CD14-positive monocyte (primary cell): ENCODE results near the gene KIAA0586. TPM values are rescaled to one million over a fixed set of nuclear protein-coding genes. Genes with fewer than 3 reads are reported as not detected.
"Not testable (repeated sequence)": the region's sequence is repeated elsewhere in the genome, so short reads cannot be mapped to it uniquely, and the experiment has no call there.

ENCODE experiments used
- DNase-seq, 3 donors: peaks; one replicate each; pipeline ENCODE4 v3.0.0-alpha.2; 2011 to 2022
- H2AFZ ChIP-seq: 2 replicates; pipeline ENCODE4 v1.6.0; 2012; ENCODE audit warnings: mild to moderate bottlenecking, low read depth, low read length, inconsistent platforms; ENCODE audit not compliant: insufficient read depth, poor library complexity, severe bottlenecking
- H3K27ac ChIP-seq, 2 donors: 1 replicate in 1 of 2; 2 replicates in 1 of 2; pipeline ENCODE4 v1.5.1; 2012 to 2013; ENCODE audit warnings: low read length in 2 of 2, control low read depth in 1 of 2, inconsistent platforms in 1 of 2, low read depth in 1 of 2, mild to moderate bottlenecking in 1 of 2
- H3K27me3 ChIP-seq, 2 donors: one replicate each; pipeline versions ENCODE4 v1.6.0 to v1.6.1; 2011 to 2013; ENCODE audit warnings: low read length in 2 of 2; ENCODE audit not compliant: control insufficient read depth in 2 of 2, insufficient read depth in 2 of 2
- H3K36me3 ChIP-seq, 2 donors: replicated peaks in 1 of 2; 1 replicate in 1 of 2; 2 replicates in 1 of 2; pipeline versions ENCODE4 v1.5.1 to v1.6.1; 2012 to 2013; ENCODE audit warnings: low read length in 2 of 2, control low read depth in 1 of 2, inconsistent platforms in 1 of 2, mild to moderate bottlenecking in 1 of 2; ENCODE audit not compliant: insufficient read depth in 2 of 2, control insufficient read depth in 1 of 2
- H3K4me1 ChIP-seq, 2 donors: 1 replicate in 1 of 2; 2 replicates in 1 of 2; pipeline versions ENCODE4 v1.5.1 to v1.6.1; 2012 to 2013; ENCODE audit warnings: low read length in 2 of 2, control low read depth in 1 of 2, inconsistent platforms in 1 of 2, mild to moderate bottlenecking in 1 of 2, moderate library complexity in 1 of 2; ENCODE audit not compliant: insufficient read depth in 2 of 2, control insufficient read depth in 1 of 2
- H3K4me2 ChIP-seq: replicated peaks from 2 replicates; pipeline ENCODE3; 2012; ENCODE audit warnings: low read length, moderate library complexity, mild to moderate bottlenecking; ENCODE audit not compliant: poor library complexity, severe bottlenecking; ENCODE audit errors: extremely low read depth
- H3K4me3 ChIP-seq, 3 experiments: fragments of 200-600 bp in 1 of 3; sonication (generic) in 1 of 3; replicated peaks in 1 of 3; 1 replicate in 2 of 3; 2 replicates in 1 of 3; pipeline ENCODE4 v1.5.1; 2011 to 2013; ENCODE audit warnings: low read length in 3 of 3, mild to moderate bottlenecking in 3 of 3, control low read depth in 2 of 3, low read depth in 2 of 3, inconsistent platforms in 1 of 3, moderate library complexity in 1 of 3
- H3K79me2 ChIP-seq: 2 replicates; pipeline ENCODE4 v1.6.0; 2012; ENCODE audit warnings: mild to moderate bottlenecking, control low read depth, inconsistent platforms, low read length, moderate library complexity; ENCODE audit not compliant: insufficient read depth
- H3K9ac ChIP-seq: 2 replicates; pipeline ENCODE4 v1.6.0; 2017; ENCODE audit warnings: low read length, mild to moderate bottlenecking; ENCODE audit not compliant: insufficient read depth, poor library complexity, severe bottlenecking
- H3K9me3 ChIP-seq, 2 donors: replicated peaks in 1 of 2; 1 replicate in 1 of 2; 2 replicates in 1 of 2; pipeline versions ENCODE4 v1.5.1 to v1.6.1; 2012 to 2013; ENCODE audit warnings: low read length in 2 of 2, control low read depth in 1 of 2; ENCODE audit not compliant: control insufficient read depth in 1 of 2, insufficient read depth in 1 of 2
- H4K20me1 ChIP-seq: 2 replicates; pipeline ENCODE4 v1.6.0; 2012; ENCODE audit warnings: mild to moderate bottlenecking, low read length, control low read depth, moderate library complexity; ENCODE audit not compliant: insufficient read depth
- H3K27ac Mint-ChIP-seq, 7 donors: one replicate each; pipeline ENCODE4 v1.8.0; 2020; ENCODE audit warnings: mild to moderate bottlenecking in 7 of 7, mixed read lengths in 7 of 7, moderate library complexity in 6 of 7, inconsistent platforms in 2 of 7
- H3K27me3 Mint-ChIP-seq, 3 donors: one replicate each; pipeline ENCODE4 v1.8.0; 2021 to 2022; ENCODE audit warnings: low read depth in 3 of 3, mild to moderate bottlenecking in 3 of 3, mixed read lengths in 3 of 3, moderate library complexity in 3 of 3, inconsistent platforms in 1 of 3
- H3K36me3 Mint-ChIP-seq, 2 donors: one replicate each; pipeline ENCODE4 v1.8.0; 2020; ENCODE audit warnings: mixed read lengths in 2 of 2, inconsistent platforms in 1 of 2, mild to moderate bottlenecking in 1 of 2
- H3K4me1 Mint-ChIP-seq: one replicate; pipeline ENCODE4 v1.8.0; 2020; ENCODE audit warnings: mild to moderate bottlenecking, mixed read lengths
- H3K4me3 Mint-ChIP-seq, 2 donors: one replicate each; pipeline ENCODE4 v1.8.0; 2020; ENCODE audit warnings: mild to moderate bottlenecking in 2 of 2, mixed read lengths in 2 of 2, moderate library complexity in 1 of 2
- H3K9me3 Mint-ChIP-seq, 7 donors: one replicate each; pipeline ENCODE4 v1.8.0; 2020 to 2022; ENCODE audit warnings: mixed read lengths in 7 of 7, mild to moderate bottlenecking in 6 of 7, moderate library complexity in 6 of 7, inconsistent platforms in 2 of 7
- WGBS: methylation state at CpG from one replicate; pipeline ENCODE4 v1.1.5; 2013; ENCODE audit warnings: missing lambda C conversion rate; ENCODE audit not compliant: insufficient coverage; 5-methylcytosine and 5-hydroxymethylcytosine counted together
- intact Hi-C, 2 donors: fragments of 100-400 bp; cut with micrococcal nuclease; formaldehyde crosslinking; loops; one replicate each; pipeline versions ENCODE4 v1.15.0 to v1.15.1; 2023
- polyA plus RNA-seq, 3 donors: library from polyadenylated mRNA; depleted of rRNA in 1 of 3; unstranded in 2 of 3; stranded (reverse) in 1 of 3; fragments of 300-500 nt in 2 of 3; fragments of >200 nt in 1 of 3; fragmentation: Illumina TruSeq in 2 of 3; gene quantifications; 1 replicate in 2 of 3; 2 replicates in 1 of 3; pipeline ENCODE4 v1.2.3, GENCODE V29; 2012 to 2021
- TF ChIP-seq, protein P1 (sequence below): fragments of 200-600 bp; IDR thresholded peaks from one replicate; pipeline ENCODE4 v1.8.0; 2022; ENCODE audit warnings: antibody characterized with exemption, mild to moderate bottlenecking

KIAA0586 gene
- polyA plus RNA-seq, 3 donors, result 3.4 to 7.5 (median 4.4) TPM

DNA sequence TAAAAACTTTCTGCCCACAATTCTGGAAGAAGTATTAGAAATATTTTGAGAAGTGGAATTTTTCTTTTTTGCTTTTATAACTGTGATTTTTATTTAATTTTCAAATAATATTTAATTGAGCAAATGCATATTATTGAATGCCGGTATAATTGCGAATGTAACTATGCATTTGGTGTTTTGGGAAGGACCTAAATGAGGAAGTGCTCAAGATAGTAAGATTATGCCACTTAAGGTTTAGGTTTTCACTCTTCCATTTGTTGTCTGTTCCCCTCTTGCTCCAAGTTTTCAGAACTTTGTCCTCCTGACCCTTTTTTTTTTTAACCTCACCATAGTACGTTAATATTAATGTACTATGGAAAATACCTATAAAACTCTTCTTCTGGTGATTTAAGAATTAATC, 85.8 kb downstream of the KIAA0586 start:
- no CpG with 5 or more reads among the region's 3 CpGs for WGBS
- TF ChIP-seq, protein P1, sequence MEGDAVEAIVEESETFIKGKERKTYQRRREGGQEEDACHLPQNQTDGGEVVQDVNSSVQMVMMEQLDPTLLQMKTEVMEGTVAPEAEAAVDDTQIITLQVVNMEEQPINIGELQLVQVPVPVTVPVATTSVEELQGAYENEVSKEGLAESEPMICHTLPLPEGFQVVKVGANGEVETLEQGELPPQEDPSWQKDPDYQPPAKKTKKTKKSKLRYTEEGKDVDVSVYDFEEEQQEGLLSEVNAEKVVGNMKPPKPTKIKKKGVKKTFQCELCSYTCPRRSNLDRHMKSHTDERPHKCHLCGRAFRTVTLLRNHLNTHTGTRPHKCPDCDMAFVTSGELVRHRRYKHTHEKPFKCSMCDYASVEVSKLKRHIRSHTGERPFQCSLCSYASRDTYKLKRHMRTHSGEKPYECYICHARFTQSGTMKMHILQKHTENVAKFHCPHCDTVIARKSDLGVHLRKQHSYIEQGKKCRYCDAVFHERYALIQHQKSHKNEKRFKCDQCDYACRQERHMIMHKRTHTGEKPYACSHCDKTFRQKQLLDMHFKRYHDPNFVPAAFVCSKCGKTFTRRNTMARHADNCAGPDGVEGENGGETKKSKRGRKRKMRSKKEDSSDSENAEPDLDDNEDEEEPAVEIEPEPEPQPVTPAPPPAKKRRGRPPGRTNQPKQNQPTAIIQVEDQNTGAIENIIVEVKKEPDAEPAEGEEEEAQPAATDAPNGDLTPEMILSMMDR, result no peak
- no peak overlapping the region for H3K27ac Mint-ChIP-seq
- Histone ChIP-seq H4K20me1 (no peaks in the 10 kb centered on the region), H3K4me2 (no peak overlapping the region), H3K4me3 (no peak overlapping the region), H3K4me1 (no peaks in the 10 kb centered on the region), H2AFZ (no peak overlapping the region), H3K27ac (no peak overlapping the region), H3K27me3 (no peaks in the 10 kb centered on the region), H3K9me3 (no peaks in the 10 kb centered on the region), H3K9ac (no peak overlapping the region), H3K36me3 (peaks cover 10 to 29% of the 10 kb centered on the region in 2 donors), H3K79me2 (no peaks in the 10 kb centered on the region)
- H3K4me3 Mint-ChIP-seq, result no peak overlapping the region
- H3K27me3 Mint-ChIP-seq, result no peaks in the 10 kb centered on the region
- H3K9me3 Mint-ChIP-seq, result no peaks in the 10 kb centered on the region
- DNase-seq, result no peak
- intact Hi-C loops, result no loop called here
- peaks cover 27 to 29% of the 10 kb centered on the region in 2 donors for H3K36me3 Mint-ChIP-seq
- peaks cover 1% of the 10 kb centered on the region for H3K4me1 Mint-ChIP-seq

DNA sequence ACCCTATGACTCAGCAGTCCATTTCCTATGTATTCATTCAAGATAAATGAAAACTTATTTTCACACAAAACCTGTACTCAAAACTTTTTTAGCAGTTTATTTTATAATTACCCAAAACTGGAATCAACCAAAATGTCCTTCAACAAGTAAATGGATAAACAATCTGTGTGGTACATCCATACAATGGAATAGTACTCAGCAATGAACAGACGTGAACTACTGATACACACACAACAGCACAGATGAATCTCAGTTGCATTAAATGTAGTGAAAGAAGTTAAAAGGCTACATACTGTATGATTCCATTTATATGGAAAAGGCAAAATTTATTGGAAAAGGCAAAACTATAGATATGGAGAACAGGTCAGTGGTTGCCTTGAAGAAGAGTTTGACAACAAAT, 90.1 kb downstream of the KIAA0586 start:
- Mint-ChIP-seq H3K4me3 (no peak overlapping the region), H3K9me3 (no peaks in the 10 kb centered on the region), H3K36me3 (peaks cover 31 to 33% of the 10 kb centered on the region in 2 donors), H3K27ac (no peak overlapping the region), H3K4me1 (peaks cover 1% of the 10 kb centered on the region), H3K27me3 (no peaks in the 10 kb centered on the region)
- H3K9me3 ChIP-seq, result no peaks in the 10 kb centered on the region
- H3K27ac ChIP-seq, result no peak overlapping the region
- no peaks in the 10 kb centered on the region for H3K4me1 ChIP-seq
- no peak overlapping the region for H2AFZ ChIP-seq
- H3K9ac ChIP-seq, result no peak overlapping the region
- TF ChIP-seq, protein P1, result no peak
- intact Hi-C loops, result no loop called here
- no peak overlapping the region for H3K4me2 ChIP-seq
- H3K27me3 ChIP-seq, result no peaks in the 10 kb centered on the region
- no peaks in the 10 kb centered on the region for H4K20me1 ChIP-seq
- no CpG with 5 or more reads among the region's 1 CpG for WGBS
- no peaks in the 10 kb centered on the region for H3K79me2 ChIP-seq
- H3K36me3 ChIP-seq, result peaks cover 11 to 24% of the 10 kb centered on the region in 2 donors
- no peak for DNase-seq
- no peak overlapping the region for H3K4me3 ChIP-seq

DNA sequence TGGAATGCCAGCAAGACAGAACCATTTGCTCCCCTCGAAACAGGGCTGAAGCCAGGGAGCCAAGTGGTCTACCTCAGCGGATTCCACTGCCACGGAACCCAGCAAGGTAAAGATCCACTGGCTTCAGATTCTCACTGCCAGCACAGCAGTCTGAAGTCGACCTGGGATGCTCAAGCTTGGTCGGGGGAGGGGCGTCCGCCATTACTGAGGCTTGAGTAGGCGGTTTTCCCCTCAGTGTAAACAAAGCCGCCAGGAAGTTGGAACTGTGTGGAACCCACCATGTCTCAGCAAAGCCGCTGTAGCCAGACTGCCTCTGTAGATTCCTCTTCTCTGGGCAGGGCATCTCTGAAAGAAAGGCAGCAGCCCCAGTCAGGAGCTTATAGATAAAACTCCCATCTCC, 98.2 kb downstream of the KIAA0586 start:
- H3K27me3 Mint-ChIP-seq, H3K27ac ChIP-seq, H3K79me2 ChIP-seq, intact Hi-C loops, H3K4me3 ChIP-seq, H3K4me3 Mint-ChIP-seq, H3K9ac ChIP-seq, H2AFZ ChIP-seq, DNase-seq, H4K20me1 ChIP-seq, H3K4me1 ChIP-seq, H3K4me2 ChIP-seq, H3K27ac Mint-ChIP-seq, H3K4me1 Mint-ChIP-seq, H3K27me3 ChIP-seq: not testable (repeated sequence)
- Histone ChIP-seq H3K36me3 (peaks cover 8 to 22% of the 10 kb centered on the region in 2 donors), H3K9me3 (peaks cover 9 to 13% of the 10 kb centered on the region in 2 donors)
- H3K36me3 Mint-ChIP-seq, result peaks cover 28% of the 10 kb centered on the region in 2 donors
- H3K9me3 Mint-ChIP-seq, result peaks cover 16 to 40% (median 35%) of the 10 kb centered on the region in 7 donors
- 99% methylated on average over 10 of the region's 10 CpGs for WGBS
